Brain microvascular endothelial cell (primary cell): Measurements from ENCODE around the gene CCDC116.

Experiments
- DNase-seq: peaks from one replicate; pipeline ENCODE4 v3.0.0-alpha.2; 2020
- H3K27ac ChIP-seq: fragments of 250-450 bp; sonication (Bioruptor Pico); 2 replicates; pipeline ENCODE4 v1.5.1; 2020; ENCODE audit warnings: mild to moderate bottlenecking, moderate library complexity
- H3K27me3 ChIP-seq: fragments of 250-450 bp; sonication (Bioruptor Pico); replicated peaks from 2 replicates; pipeline ENCODE4 v1.5.1; 2020; ENCODE audit warnings: mild to moderate bottlenecking
- H3K36me3 ChIP-seq: fragments of 250-450 bp; sonication (Bioruptor Pico); replicated peaks from 2 replicates; pipeline ENCODE4 v1.5.1; 2020; ENCODE audit warnings: mild to moderate bottlenecking
- H3K4me3 ChIP-seq: 2 replicates; pipeline ENCODE4 v1.5.1; 2011; ENCODE audit warnings: low read depth, mild to moderate bottlenecking, control low read depth, low read length, moderate library complexity
- CTCF ChIP-seq: IDR thresholded peaks from 2 replicates; pipeline ENCODE4 v1.5.1; 2011; ENCODE audit warnings: low read depth, mild to moderate bottlenecking, moderate library complexity, low read length, control low read depth, inconsistent platforms; ENCODE audit errors: missing control alignments
- in situ Hi-C: cut with HindIII; loops from 2 replicates; pipeline ENCODE4 v1.10.0; 2017; ENCODE audit warnings: low sequenced_read_pairs, low pct_ligation_motif_present

The CCDC116 gene

GRCh38 chr22:21682385-21683175 is 50.0 kb downstream of the CCDC116 start:
- H3K27me3 ChIP-seq, result no peaks in the 10 kb centered on the region
- DNase-seq, result no peak
- in situ Hi-C loops, result no loop called here
- H3K36me3 ChIP-seq, result peaks cover 59% of the 10 kb centered on the region
- H3K4me3 ChIP-seq, result no peak overlapping the region
- TF ChIP-seq CTCF, result no peak
- H3K27ac ChIP-seq, result no peak overlapping the region

GRCh38 chr22:21683401-21683811 is 50.8 kb downstream of the CCDC116 start:
- Histone ChIP-seq H3K27me3 (no peaks in the 10 kb centered on the region), H3K4me3 (no peak overlapping the region), H3K36me3 (peaks cover 64% of the 10 kb centered on the region), H3K27ac (no peak overlapping the region)
- DNase-seq, result no peak
- in situ Hi-C loops, result no loop called here
- no peak for TF ChIP-seq CTCF

- in situ Hi-C loops, result no loop called here
- no peak for DNase-seq
- no peaks in the 10 kb centered on the region for H3K27me3 ChIP-seq
- H3K36me3 ChIP-seq, result peaks cover 70% of the 10 kb centered on the region
- no peak for TF ChIP-seq CTCF
- no peak overlapping the region for H3K4me3 ChIP-seq
- no peak overlapping the region for H3K27ac ChIP-seq
These were observed 52.1 kb downstream of the CCDC116 start for GRCh38 chr22:21684492-21685163.

- TF ChIP-seq CTCF, result no peak
- no peak overlapping the region for H3K27ac ChIP-seq
- no peaks in the 10 kb centered on the region for H3K27me3 ChIP-seq
- in situ Hi-C loops, result no loop called here
- peaks cover 72% of the 10 kb centered on the region for H3K36me3 ChIP-seq
- no peak overlapping the region for H3K4me3 ChIP-seq
- DNase-seq, result no peak
These were observed 52.6 kb downstream of the CCDC116 start for GRCh38 chr22:21685164-21685513.

- H3K36me3 ChIP-seq, result peaks cover 69% of the 10 kb centered on the region
- no peak for DNase-seq
- no peak for TF ChIP-seq CTCF
- no peaks in the 10 kb centered on the region for H3K27me3 ChIP-seq
- in situ Hi-C loops, result no loop called here
- H3K4me3 ChIP-seq, result no peak overlapping the region
- H3K27ac ChIP-seq, result no peak overlapping the region
These were observed 53.6 kb downstream of the CCDC116 start for GRCh38 chr22:21686193-21686608.
